ENCODE measurements around the gene SMAD6. TPM values are rescaled to one million over a fixed set of nuclear protein-coding genes. Genes with fewer than 3 reads are reported as not detected.

The SMAD6 gene
- total RNA-seq, 2 experiments from 2014 or later, result 0.25 to 0.41 TPM

GRCh38 chr15:66788024-66788423 is 86.0 kb downstream of the SMAD6 start:
- TF ChIP-seq CTCF (IDR thresholded peaks at IDR 0.05), result no peak
- intact Hi-C loops (cut with micrococcal nuclease), result no loop called here
- Mint-ChIP-seq H3K36me3 (ENCODE audit: low read depth) (no peaks in the 10 kb centered on the region), H3K4me1 (ENCODE audit: low read depth) (no peaks in the 10 kb centered on the region), H3K9me3 (no peaks in the 10 kb centered on the region), H3K27me3 (no peaks in the 10 kb centered on the region), H3K27ac (no peak overlapping the region), H3K4me3 (no peak overlapping the region)
- ChIA-PET CTCF (interaction anchor here (2.2 kb wide), 1 partner anchor 64 kb away, joined by 12 read pairs; no protein-coding TSS in a partner anchor), POLR2A (no interaction called here)
- DNase-seq, result no peak
- ATAC-seq, result no peak

- ATAC-seq, result no peak
- no peaks in the 10 kb centered on the region for H3K27me3 Mint-ChIP-seq
- no peak overlapping the region for H3K27ac Mint-ChIP-seq
- no peak for TF ChIP-seq CTCF (IDR thresholded peaks at IDR 0.05)
- H3K4me1 Mint-ChIP-seq (ENCODE audit: low read depth), result no peaks in the 10 kb centered on the region
- no peaks in the 10 kb centered on the region for H3K36me3 Mint-ChIP-seq (ENCODE audit: low read depth)
- peak; percentile 23 for DNase-seq
- POLR2A ChIA-PET, result interaction anchor here (0.6 kb wide), 1 partner anchor 1999 kb away, joined by 4 read pairs; no protein-coding TSS in a partner anchor
- CTCF ChIA-PET, result interaction anchor here (0.6 to 2.2 kb wide), 6 partner anchors 9 to 170 kb away, joined by 3 to 12 read pairs (median 3); no protein-coding TSS in a partner anchor
- H3K4me3 Mint-ChIP-seq, result no peak overlapping the region
- intact Hi-C loops (cut with micrococcal nuclease), result no loop called here
- no peaks in the 10 kb centered on the region for H3K9me3 Mint-ChIP-seq
Measured at GRCh38 chr15:66789029-66790025, 87.3 kb downstream of the SMAD6 start.

GRCh38 chr15:66795851-66796250 is 93.8 kb downstream of the SMAD6 start:
- H3K4me3 Mint-ChIP-seq, result no peak overlapping the region
- H3K27ac Mint-ChIP-seq, result no peak overlapping the region
- ChIA-PET CTCF (no interaction called here), POLR2A (no interaction called here)
- no peaks in the 10 kb centered on the region for H3K36me3 Mint-ChIP-seq (ENCODE audit: low read depth)
- TF ChIP-seq CTCF (IDR thresholded peaks at IDR 0.05), result no peak
- intact Hi-C loops (cut with micrococcal nuclease), result no loop called here
- no peaks in the 10 kb centered on the region for H3K4me1 Mint-ChIP-seq (ENCODE audit: low read depth)
- no peaks in the 10 kb centered on the region for H3K9me3 Mint-ChIP-seq
- ATAC-seq (no peak), DNase-seq (no peak)
- H3K27me3 Mint-ChIP-seq, result peaks cover 2% of the 10 kb centered on the region

- intact Hi-C loops (cut with micrococcal nuclease), result no loop called here
- DNase-seq (no peak), ATAC-seq (no peak)
- TF ChIP-seq CTCF (IDR thresholded peaks at IDR 0.05), result no peak
- CTCF ChIA-PET, result no interaction called here
- no peak overlapping the region for H3K27ac Mint-ChIP-seq
- POLR2A ChIA-PET, result no interaction called here
- peaks cover 2% of the 10 kb centered on the region for H3K27me3 Mint-ChIP-seq
- H3K4me1 Mint-ChIP-seq (ENCODE audit: low read depth), result no peaks in the 10 kb centered on the region
- no peaks in the 10 kb centered on the region for H3K36me3 Mint-ChIP-seq (ENCODE audit: low read depth)
- H3K4me3 Mint-ChIP-seq, result no peak overlapping the region
- H3K9me3 Mint-ChIP-seq, result no peaks in the 10 kb centered on the region
Measured at GRCh38 chr15:66796343-66796742, 94.3 kb downstream of the SMAD6 start.

DNA sequence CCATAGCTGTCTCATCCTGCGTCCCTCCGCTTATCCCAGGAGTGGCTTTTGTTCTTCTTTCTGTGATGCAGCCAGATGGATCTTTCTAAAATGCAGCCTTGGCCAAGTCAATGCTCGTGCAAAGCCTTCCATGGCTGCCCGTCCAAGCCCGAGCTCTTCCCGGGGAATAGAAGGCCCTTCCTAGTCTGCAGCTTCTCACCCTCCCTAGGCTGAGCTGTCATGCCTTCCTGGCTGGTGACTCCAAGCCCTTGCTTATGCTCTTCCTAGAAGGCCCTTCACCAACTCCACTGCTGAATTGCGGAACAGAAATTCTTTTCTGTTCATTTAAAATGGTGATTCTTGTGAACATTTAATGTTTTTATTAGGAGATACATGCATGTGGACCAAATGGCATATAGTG is 95.9 kb downstream of the SMAD6 start:
- Mint-ChIP-seq H3K4me1 (ENCODE audit: low read depth) (no peaks in the 10 kb centered on the region), H3K27me3 (peaks cover 2% of the 10 kb centered on the region), H3K36me3 (ENCODE audit: low read depth) (no peaks in the 10 kb centered on the region), H3K4me3 (no peak overlapping the region), H3K27ac (no peak overlapping the region), H3K9me3 (no peaks in the 10 kb centered on the region)
- TF ChIP-seq CTCF (IDR thresholded peaks at IDR 0.05), result no peak
- DNase-seq (no peak), ATAC-seq (no peak)
- CTCF ChIA-PET, result interaction anchor here (0.8 kb wide), 1 partner anchor 8 kb away, joined by 3 read pairs; no protein-coding TSS in a partner anchor
- intact Hi-C loops (cut with micrococcal nuclease), result no loop called here
- POLR2A ChIA-PET, result no interaction called here

Measured in activated CD8-positive, alpha-beta T cell treated with anti-CD3 and anti-CD28 coated beads for 36 hours (primary cell).